Breast epithelium (tissue), 4 donors: ENCODE measurements around the gene YBX1. TPM values are rescaled to one million over a fixed set of nuclear protein-coding genes. Genes with fewer than 3 reads are reported as not detected.
"Not testable (repeated sequence)": the region's sequence is repeated elsewhere in the genome, so short reads cannot be mapped to it uniquely, and the experiment has no call there.

Experiments used
- DNase-seq, 2 donors: peaks; one replicate each; pipeline ENCODE4 v3.0.0-alpha.2; 2019; ENCODE audit warnings: low spot score in 2 of 2
- H3K27ac ChIP-seq, 2 donors: fragments of 200-600 bp; sonication (generic) in 1 of 2; one replicate each; pipeline ENCODE4 v1.5.1; 2016 to 2019; ENCODE audit warnings: mild to moderate bottlenecking in 1 of 2
- H3K27me3 ChIP-seq, 2 donors: fragments of 200-600 bp; sonication (generic) in 1 of 2; one replicate each; pipeline versions ENCODE4 v1.5.1 to v1.6.0; 2017 to 2019; ENCODE audit warnings: control low read depth in 1 of 2, mild to moderate bottlenecking in 1 of 2
- H3K36me3 ChIP-seq: fragments of 200-600 bp; one replicate; pipeline ENCODE4 v1.5.1; 2019
- H3K4me1 ChIP-seq, 2 donors: fragments of 200-600 bp; sonication (generic); one replicate each; pipeline ENCODE4 v1.5.1; 2016 to 2019; ENCODE audit warnings: control low read depth in 1 of 2
- H3K4me3 ChIP-seq, 3 donors: fragments of 200-600 bp; sonication (generic); 1 replicate in 2 of 3; 2 replicates in 1 of 3; pipeline ENCODE4 v1.5.1; 2016 to 2019; ENCODE audit warnings: mild to moderate bottlenecking in 3 of 3, moderate library complexity in 2 of 3
- H3K9me3 ChIP-seq, 2 donors: fragments of 200-600 bp; sonication (generic) in 1 of 2; one replicate each; pipeline ENCODE4 v1.5.1; 2016 to 2019; ENCODE audit warnings: control low read depth in 1 of 2
- CTCF ChIP-seq, 3 donors: fragments of 450-650 bp; IDR thresholded peaks; one replicate each; pipeline ENCODE4 v1.5.1; 2016 to 2017; ENCODE audit warnings: antibody characterized with exemption in 3 of 3, mild to moderate bottlenecking in 3 of 3, moderate library complexity in 3 of 3
- POLR2A ChIP-seq: fragments of 450-650 bp; IDR thresholded peaks from one replicate; pipeline ENCODE4 v1.6.1; 2016; ENCODE audit warnings: antibody characterized with exemption, mild to moderate bottlenecking, moderate library complexity
- POLR2AphosphoS5 ChIP-seq, 3 donors: sonication (generic); formaldehyde crosslinking; IDR thresholded peaks; one replicate each; pipeline ENCODE4 v1.6.1; 2017; ENCODE audit warnings: antibody characterized with exemption in 3 of 3
- intact Hi-C: fragments of 100-400 bp; cut with DNase I; formaldehyde crosslinking; loops from one replicate; pipeline ENCODE4 v1.15.1; 2023; ENCODE audit warnings: low total_unique reads
- total RNA-seq, 3 donors: library from RNA; depleted of rRNA; stranded (reverse); fragments of >200 nt; gene quantifications; one replicate each; pipeline ENCODE4 v1.1.0, GENCODE V29; 2016

YBX1 gene
- total RNA-seq, 3 donors from 2014 or later = 332 to 694 (median 485) TPM

GRCh38 chr1:42679364-42679983 lies 2.7 kb upstream of the YBX1 start:
- no peak for DNase-seq
- intact Hi-C loops = loop anchor here (5.0 kb wide), 1 partner anchor 1657 kb away; the partner anchor contains the start of gene SLFNL1
- H3K4me3 ChIP-seq = no peak overlapping the region
- no peak for TF ChIP-seq POLR2AphosphoS5 (IDR thresholded peaks at IDR 0.05)
- no peak for TF ChIP-seq CTCF (IDR thresholded peaks at IDR 0.05)
- no peak for TF ChIP-seq POLR2A
- no peaks in the 10 kb centered on the region for H3K9me3 ChIP-seq
- peak overlapping the region in 1 of 2 donors; percentile 48 for H3K27ac ChIP-seq
- H3K27me3 ChIP-seq = no peaks in the 10 kb centered on the region
- peaks cover 4 to 12% of the 10 kb centered on the region in 2 donors for H3K4me1 ChIP-seq
- H3K36me3 ChIP-seq = no peaks in the 10 kb centered on the region

GRCh38 chr1:42680055-42680454 lies 2.2 kb upstream of the YBX1 start:
- Histone ChIP-seq H3K27me3 (no peaks in the 10 kb centered on the region), H3K4me3 (no peak overlapping the region), H3K36me3 (no peaks in the 10 kb centered on the region), H3K9me3 (no peaks in the 10 kb centered on the region), H3K4me1 (peaks cover 7 to 15% of the 10 kb centered on the region in 2 donors), H3K27ac (no peak overlapping the region)
- TF ChIP-seq CTCF (IDR thresholded peaks at IDR 0.05) = no peak
- TF ChIP-seq POLR2A = no peak
- no peak for TF ChIP-seq POLR2AphosphoS5 (IDR thresholded peaks at IDR 0.05)
- intact Hi-C loops = no loop called here
- no peak for DNase-seq

GRCh38 chr1:42680921-42681683 lies 1.1 kb upstream of the YBX1 start:
- intact Hi-C loops = no loop called here
- peak overlapping the region; percentile 86 to 91 for H3K27ac ChIP-seq
- H3K4me1 ChIP-seq = peaks cover 7 to 15% of the 10 kb centered on the region in 2 donors

GRCh38 chr1:42682484-42682738 lies 193 bp downstream of the YBX1 start:
- intact Hi-C loops, H3K36me3 ChIP-seq, H3K27me3 ChIP-seq, H3K9me3 ChIP-seq, DNase-seq: not testable (repeated sequence)
- Histone ChIP-seq H3K4me3 (peak overlapping the region; percentile 66 to 94 (median 80)), H3K27ac (peak overlapping the region; percentile 86 to 91), H3K4me1 (peaks cover 7 to 15% of the 10 kb centered on the region in 2 donors)

More at GRCh38 chr1:42680921-42681683, 1.1 kb upstream of the YBX1 start:
- TF ChIP-seq POLR2A (no peak), CTCF (IDR thresholded peaks at IDR 0.05) (no peak), POLR2AphosphoS5 (IDR thresholded peaks at IDR 0.05) (no peak)
- Histone ChIP-seq H3K9me3 (no peaks in the 10 kb centered on the region), H3K4me3 (peak overlapping the region; percentile 66 to 94 (median 80)), H3K36me3 (no peaks in the 10 kb centered on the region), H3K27me3 (no peaks in the 10 kb centered on the region)
- no peak for DNase-seq

GRCh38 chr1:42682739-42683531 lies 717 bp downstream of the YBX1 start:
- no peaks in the 10 kb centered on the region for H3K36me3 ChIP-seq
- peak overlapping the region; percentile 86 to 91 for H3K27ac ChIP-seq
- peak overlapping the region; percentile 66 to 94 (median 80) for H3K4me3 ChIP-seq
- H3K4me1 ChIP-seq = peaks cover 7 to 15% of the 10 kb centered on the region in 2 donors
- H3K9me3 ChIP-seq = no peaks in the 10 kb centered on the region
- H3K27me3 ChIP-seq = no peaks in the 10 kb centered on the region
- intact Hi-C loops = no loop called here
- DNase-seq = peak in 1 of 2 donors; percentile 38
- TF ChIP-seq POLR2AphosphoS5 (IDR thresholded peaks at IDR 0.05) (peak in 2 of 3 donors; percentile 50 to 52), POLR2A (no peak)
